Vagina (tissue), 2 donors: Measurements from ENCODE around the gene ASPA. TPM values are rescaled to one million over a fixed set of nuclear protein-coding genes. Genes with fewer than 3 reads are reported as not detected.
"Not testable (repeated sequence)": the region's sequence is repeated elsewhere in the genome, so short reads cannot be mapped to it uniquely, and the experiment has no call there.

Source experiments
- DNase-seq, 2 donors: peaks; one replicate each; pipeline ENCODE4 v3.0.0-alpha.2; 2017; ENCODE audit errors: extremely low spot score in 2 of 2
- H3K27ac ChIP-seq: fragments of 200-600 bp; sonication (generic); one replicate; pipeline ENCODE4 v1.5.1; 2019
- H3K27me3 ChIP-seq: fragments of 200-600 bp; sonication (generic); one replicate; pipeline ENCODE4 v1.5.1; 2019
- H3K36me3 ChIP-seq, 2 donors: fragments of 200-600 bp; sonication (generic); one replicate each; pipeline ENCODE4 v1.5.1; 2017 to 2019
- H3K4me1 ChIP-seq: fragments of 200-600 bp; sonication (generic); one replicate; pipeline ENCODE4 v1.5.1; 2019
- H3K4me3 ChIP-seq, 2 donors: fragments of 200-600 bp; sonication (generic); 1 replicate in 1 of 2; 2 replicates in 1 of 2; pipeline ENCODE4 v1.5.1; 2016 to 2019
- H3K9me3 ChIP-seq: fragments of 200-600 bp; sonication (generic); one replicate; pipeline ENCODE4 v1.5.1; 2019
- CTCF ChIP-seq, 3 experiments: fragments of 450-650 bp in 2 of 3; fragments of 200-600 bp in 1 of 3; sonication (generic) in 1 of 3; IDR thresholded peaks; one replicate each; pipeline ENCODE4 v1.5.1; 2017 to 2019; ENCODE audit warnings: antibody characterized with exemption in 3 of 3, mild to moderate bottlenecking in 2 of 3, moderate library complexity in 2 of 3
- POLR2A ChIP-seq, 2 donors: fragments of 450-650 bp; IDR thresholded peaks; one replicate each; pipeline ENCODE4 v1.6.1; 2017; ENCODE audit warnings: antibody characterized with exemption in 2 of 2, mild to moderate bottlenecking in 2 of 2, moderate library complexity in 2 of 2
- POLR2AphosphoS5 ChIP-seq, 2 donors: sonication (generic); formaldehyde crosslinking; IDR thresholded peaks; one replicate each; pipeline ENCODE4 v1.9.0; 2017; ENCODE audit warnings: antibody characterized with exemption in 2 of 2, mild to moderate bottlenecking in 2 of 2, low read depth in 1 of 2; ENCODE audit not compliant: insufficient read depth in 1 of 2
- intact Hi-C: fragments of 100-400 bp; cut with DNase I; formaldehyde crosslinking; loops from one replicate; pipeline ENCODE4 v1.15.1; 2023
- total RNA-seq: library from RNA; depleted of rRNA; stranded (reverse); fragments of >200 nt; gene quantifications from one replicate; pipeline ENCODE4 v1.2.3, GENCODE V29; 2016

Gene ASPA
- total RNA-seq, 1 donor from 2014 or later = 2.2 TPM

GRCh38 chr17:3511852-3512504 lies 36.2 kb downstream of the ASPA start:
- Histone ChIP-seq H3K27ac (peak overlapping the region; percentile 78), H3K4me3 (no peak overlapping the region), H3K27me3 (no peaks in the 10 kb centered on the region), H3K36me3 (no peaks in the 10 kb centered on the region), H3K4me1 (peaks cover 11% of the 10 kb centered on the region), H3K9me3 (no peaks in the 10 kb centered on the region)
- no peak for TF ChIP-seq POLR2A (IDR thresholded peaks at IDR 0.05)
- TF ChIP-seq POLR2AphosphoS5 (IDR thresholded peaks at IDR 0.05; ENCODE audit: insufficient read depth in 1 of 2, low read depth in 1 of 2) = no peak
- no peak for TF ChIP-seq CTCF (IDR thresholded peaks at IDR 0.05)
- DNase-seq = no peak
- intact Hi-C loops = no loop called here

GRCh38 chr17:3512505-3513171 lies 36.8 kb downstream of the ASPA start:
- DNase-seq = no peak
- TF ChIP-seq POLR2A (IDR thresholded peaks at IDR 0.05) (no peak), POLR2AphosphoS5 (IDR thresholded peaks at IDR 0.05; ENCODE audit: insufficient read depth in 1 of 2, low read depth in 1 of 2) (peak; percentile 54 to 57)
- Histone ChIP-seq H3K4me3 (no peak overlapping the region), H3K27me3 (no peaks in the 10 kb centered on the region), H3K27ac (peak overlapping the region; percentile 78), H3K36me3 (no peaks in the 10 kb centered on the region), H3K4me1 (peaks cover 11% of the 10 kb centered on the region), H3K9me3 (no peaks in the 10 kb centered on the region)
- intact Hi-C loops = no loop called here

- no peak for DNase-seq
- Histone ChIP-seq H3K27ac (peak overlapping the region; percentile 78), H3K27me3 (no peaks in the 10 kb centered on the region), H3K9me3 (no peaks in the 10 kb centered on the region), H3K4me1 (peaks cover 11% of the 10 kb centered on the region), H3K36me3 (no peaks in the 10 kb centered on the region), H3K4me3 (no peak overlapping the region)
- intact Hi-C loops = no loop called here
- TF ChIP-seq POLR2A (IDR thresholded peaks at IDR 0.05) (no peak), CTCF (IDR thresholded peaks at IDR 0.05) (no peak), POLR2AphosphoS5 (IDR thresholded peaks at IDR 0.05; ENCODE audit: insufficient read depth in 1 of 2, low read depth in 1 of 2) (no peak)
Measured at GRCh38 chr17:3513305-3514035, 37.7 kb downstream of the ASPA start.

- H3K36me3 ChIP-seq, H3K27me3 ChIP-seq, H3K9me3 ChIP-seq, H3K4me3 ChIP-seq, H3K27ac ChIP-seq, intact Hi-C loops, DNase-seq: not testable (repeated sequence)
- H3K4me1 ChIP-seq = peaks cover 11% of the 10 kb centered on the region
Measured at GRCh38 chr17:3514167-3514566, 38.4 kb downstream of the ASPA start.

- H3K9me3 ChIP-seq = no peaks in the 10 kb centered on the region
- no peak for TF ChIP-seq POLR2A (IDR thresholded peaks at IDR 0.05)
- TF ChIP-seq POLR2AphosphoS5 (IDR thresholded peaks at IDR 0.05; ENCODE audit: insufficient read depth in 1 of 2, low read depth in 1 of 2) = no peak
- no peak for TF ChIP-seq CTCF (IDR thresholded peaks at IDR 0.05)
- H3K27me3 ChIP-seq = no peaks in the 10 kb centered on the region
- intact Hi-C loops = no loop called here
- no peaks in the 10 kb centered on the region for H3K36me3 ChIP-seq
- H3K4me1 ChIP-seq = peaks cover 11% of the 10 kb centered on the region
- no peak overlapping the region for H3K27ac ChIP-seq
- H3K4me3 ChIP-seq = no peak overlapping the region
- no peak for DNase-seq
Measured at GRCh38 chr17:3514873-3515272, 39.1 kb downstream of the ASPA start.

- DNase-seq, intact Hi-C loops, H3K4me1 ChIP-seq, H3K27ac ChIP-seq, H3K4me3 ChIP-seq, H3K36me3 ChIP-seq, H3K27me3 ChIP-seq, H3K9me3 ChIP-seq: not testable (repeated sequence)
Measured at GRCh38 chr17:3519472-3519871, 43.7 kb downstream of the ASPA start.
